NCI-H1105 treated with DMSO at 0.1 percent for 48 hours (cell line): ENCODE results near the gene NEK2.
"Not testable (repeated sequence)": the region's sequence is repeated elsewhere in the genome, so short reads cannot be mapped to it uniquely, and the experiment has no call there.

Source experiments
- DNase-seq: peaks from one replicate; lab custom pipeline; 2025; lab: John Stamatoyannopoulos, UW

Gene NEK2

DNA sequence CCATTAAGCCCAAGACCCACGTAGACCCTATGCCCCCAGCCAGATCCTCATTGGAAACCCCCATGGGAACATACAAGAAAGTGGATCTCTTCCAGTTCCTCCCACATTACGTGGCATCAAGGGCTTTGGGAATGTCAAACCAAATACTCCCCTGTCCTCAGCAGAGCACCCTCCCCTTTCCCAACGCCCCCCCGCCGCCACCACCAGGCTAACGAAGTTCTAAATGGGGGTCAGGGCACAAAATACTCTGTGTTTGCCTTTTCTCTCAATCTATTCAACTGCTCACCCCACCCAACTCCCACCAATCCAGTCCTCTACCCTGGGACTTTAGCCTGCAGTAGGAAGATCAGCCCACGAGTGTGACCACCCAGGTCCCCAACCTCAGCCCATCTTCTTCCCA, 24.5 kb downstream of the NEK2 start:
- no peak for DNase-seq

GRCh38 chr1:211648980-211649934, 26.2 kb downstream of the NEK2 start:
- no peak for DNase-seq

- no peak for DNase-seq
Observed at GRCh38 chr1:211648336-211648735, 27.1 kb downstream of the NEK2 start.

DNA sequence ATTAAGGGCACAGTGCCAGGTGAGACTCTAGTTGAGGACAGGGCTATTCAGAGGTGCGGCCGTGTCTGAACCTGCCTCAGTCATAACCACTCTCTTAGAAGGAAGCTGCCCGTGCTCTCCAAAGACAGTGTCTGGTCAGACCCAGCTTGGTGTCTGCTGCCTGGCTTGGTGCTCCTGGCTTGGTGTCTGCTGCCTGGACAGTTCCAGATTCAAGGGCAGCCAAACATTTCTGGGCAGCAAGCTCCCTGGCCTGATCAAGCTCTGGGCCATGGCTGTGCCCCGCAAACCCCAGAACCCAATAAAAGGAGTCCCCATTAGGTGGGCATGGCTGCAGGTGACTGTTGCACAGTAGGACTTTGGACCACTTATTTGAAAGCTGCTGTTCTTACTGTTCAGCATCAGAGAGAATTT, 27.7 kb downstream of the NEK2 start:
- DNase-seq: no peak

- DNase-seq: no peak
Observed at GRCh38 chr1:211646566-211646965, 28.9 kb downstream of the NEK2 start.

GRCh38 chr1:211645601-211646000, 29.8 kb downstream of the NEK2 start:
- not testable (repeated sequence) for DNase-seq

DNA sequence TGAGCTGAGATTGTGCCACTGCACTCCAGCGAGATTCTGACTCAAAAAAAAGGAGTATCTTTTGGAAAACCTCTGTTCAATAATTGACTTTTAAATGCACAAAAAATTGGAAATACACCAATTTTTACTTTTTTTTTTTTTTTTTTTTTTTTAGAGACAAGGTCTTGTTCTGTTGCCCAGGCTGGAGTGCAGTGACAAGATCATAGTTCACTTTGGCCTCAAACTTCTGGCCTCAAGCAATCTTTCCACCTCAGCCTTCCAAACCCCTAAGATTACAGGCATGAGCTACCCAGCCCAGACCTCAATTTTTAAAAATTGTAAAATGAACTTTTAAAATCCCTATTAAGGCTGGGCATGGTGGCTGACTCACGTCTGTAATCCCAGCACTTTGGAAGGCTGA, 30.8 kb downstream of the NEK2 start:
- DNase-seq: no peak

DNA sequence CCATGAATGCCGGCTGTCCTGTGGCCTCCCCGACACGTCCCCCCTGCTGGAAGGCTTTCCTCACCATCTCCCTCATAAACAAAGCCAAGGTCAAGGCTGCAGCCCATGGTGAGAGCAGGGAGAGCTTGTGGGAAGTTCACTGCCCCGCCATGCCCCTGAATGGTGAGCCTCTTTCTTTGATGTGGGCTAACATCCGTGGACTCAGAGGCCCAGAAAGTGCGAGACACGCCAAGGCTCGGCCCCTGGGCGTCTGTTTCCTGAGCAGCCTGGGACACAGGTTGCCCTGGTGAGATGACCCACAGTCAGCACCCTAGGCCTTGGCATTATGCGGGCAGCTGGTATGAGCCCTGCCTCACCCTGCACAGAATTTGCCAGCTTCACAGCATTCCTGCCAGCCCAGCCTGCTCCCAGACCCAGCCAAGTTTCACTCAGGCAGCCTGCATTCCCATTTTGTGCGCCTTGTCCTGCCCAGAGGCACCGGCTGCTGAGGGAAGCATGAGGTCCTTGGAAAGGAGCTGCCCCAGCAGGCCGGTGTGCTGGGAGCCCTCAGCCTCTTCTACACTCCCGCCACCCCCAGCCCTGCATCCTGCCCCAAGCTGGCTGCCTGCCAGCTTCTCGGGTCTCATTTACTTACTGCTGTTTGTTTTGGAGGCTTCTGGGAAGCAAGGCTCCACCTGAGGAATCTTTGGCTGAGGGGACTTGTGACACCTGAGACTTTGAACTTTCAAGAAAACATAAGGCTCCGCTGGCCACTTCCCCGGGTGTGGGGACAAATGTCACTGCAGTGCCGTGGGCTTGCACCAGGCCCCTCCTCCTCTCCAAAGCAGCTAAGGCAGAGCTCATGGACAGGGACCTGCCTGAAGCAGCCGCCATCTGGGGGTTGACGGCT, 31.9 kb downstream of the NEK2 start:
- peak; percentile 81 for DNase-seq

GRCh38 chr1:211642870-211643269, 32.6 kb downstream of the NEK2 start:
- DNase-seq: no peak

DNA sequence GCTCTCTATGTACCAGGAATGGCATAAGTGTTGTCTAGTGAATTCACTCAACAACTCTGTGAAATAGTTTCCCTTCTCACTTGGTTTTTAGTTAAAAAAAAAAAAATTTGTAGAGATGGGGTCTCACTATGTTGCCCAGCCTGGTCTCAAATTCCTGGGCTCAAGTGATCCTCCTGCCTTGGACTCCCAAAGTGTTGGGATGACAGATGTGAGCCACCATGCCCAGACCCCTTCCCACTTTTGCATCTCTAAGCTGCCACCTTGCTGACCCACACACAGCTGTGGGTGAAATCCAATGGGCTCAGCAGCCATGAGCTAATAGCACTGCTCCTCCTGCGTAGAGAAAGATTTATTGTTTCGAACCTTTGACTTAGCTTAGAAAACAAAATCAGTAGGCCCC, 33.5 kb downstream of the NEK2 start:
- no peak for DNase-seq

GRCh38 chr1:211641044-211641800, 34.2 kb downstream of the NEK2 start:
- no peak for DNase-seq

GRCh38 chr1:211640301-211640630, 35.2 kb downstream of the NEK2 start:
- DNase-seq: no peak

- DNase-seq: no peak
Observed at GRCh38 chr1:211639475-211640300, 35.7 kb downstream of the NEK2 start.

GRCh38 chr1:211638689-211639101, 36.7 kb downstream of the NEK2 start:
- no peak for DNase-seq

GRCh38 chr1:211638246-211638645, 37.2 kb downstream of the NEK2 start:
- DNase-seq: no peak

GRCh38 chr1:211637066-211637465, 38.4 kb downstream of the NEK2 start:
- DNase-seq: no peak

- not testable (repeated sequence) for DNase-seq
Observed at GRCh38 chr1:211636575-211637029, 38.8 kb downstream of the NEK2 start.

GRCh38 chr1:211635597-211636205, 39.7 kb downstream of the NEK2 start:
- no peak for DNase-seq

GRCh38 chr1:211634931-211635330, 40.5 kb downstream of the NEK2 start:
- no peak for DNase-seq

GRCh38 chr1:211634461-211634860, 41.0 kb downstream of the NEK2 start:
- DNase-seq: no peak

DNA sequence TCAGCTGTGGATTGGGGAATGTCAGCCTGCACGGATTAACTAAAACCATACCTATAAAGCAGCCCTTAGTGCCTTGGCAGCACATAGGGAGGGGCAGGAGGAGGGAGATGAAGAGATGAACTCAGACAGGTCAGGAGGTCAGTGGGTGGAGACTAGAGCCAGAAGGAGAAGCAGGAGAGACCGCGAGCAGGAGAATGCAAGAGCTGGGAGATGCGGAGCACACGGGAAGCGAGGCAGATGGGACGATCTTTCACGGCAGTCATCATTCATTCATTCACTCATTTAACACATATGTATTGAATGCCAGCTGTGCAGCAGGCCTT, 41.9 kb downstream of the NEK2 start:
- no peak for DNase-seq
